ENCODE measurements around the gene HAS3.
A peak's percentile ranks its signal among the peaks of the same experiment; 100 is the strongest.
"Not testable (repeated sequence)": the region's sequence is repeated elsewhere in the genome, so short reads cannot be mapped to it uniquely, and the experiment has no call there.

The HAS3 gene, protein sequence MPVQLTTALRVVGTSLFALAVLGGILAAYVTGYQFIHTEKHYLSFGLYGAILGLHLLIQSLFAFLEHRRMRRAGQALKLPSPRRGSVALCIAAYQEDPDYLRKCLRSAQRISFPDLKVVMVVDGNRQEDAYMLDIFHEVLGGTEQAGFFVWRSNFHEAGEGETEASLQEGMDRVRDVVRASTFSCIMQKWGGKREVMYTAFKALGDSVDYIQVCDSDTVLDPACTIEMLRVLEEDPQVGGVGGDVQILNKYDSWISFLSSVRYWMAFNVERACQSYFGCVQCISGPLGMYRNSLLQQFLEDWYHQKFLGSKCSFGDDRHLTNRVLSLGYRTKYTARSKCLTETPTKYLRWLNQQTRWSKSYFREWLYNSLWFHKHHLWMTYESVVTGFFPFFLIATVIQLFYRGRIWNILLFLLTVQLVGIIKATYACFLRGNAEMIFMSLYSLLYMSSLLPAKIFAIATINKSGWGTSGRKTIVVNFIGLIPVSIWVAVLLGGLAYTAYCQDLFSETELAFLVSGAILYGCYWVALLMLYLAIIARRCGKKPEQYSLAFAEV
- total RNA-seq: 3.6 reads per million, percentile 14 among the genes with 10 or more reads in this experiment

DNA sequence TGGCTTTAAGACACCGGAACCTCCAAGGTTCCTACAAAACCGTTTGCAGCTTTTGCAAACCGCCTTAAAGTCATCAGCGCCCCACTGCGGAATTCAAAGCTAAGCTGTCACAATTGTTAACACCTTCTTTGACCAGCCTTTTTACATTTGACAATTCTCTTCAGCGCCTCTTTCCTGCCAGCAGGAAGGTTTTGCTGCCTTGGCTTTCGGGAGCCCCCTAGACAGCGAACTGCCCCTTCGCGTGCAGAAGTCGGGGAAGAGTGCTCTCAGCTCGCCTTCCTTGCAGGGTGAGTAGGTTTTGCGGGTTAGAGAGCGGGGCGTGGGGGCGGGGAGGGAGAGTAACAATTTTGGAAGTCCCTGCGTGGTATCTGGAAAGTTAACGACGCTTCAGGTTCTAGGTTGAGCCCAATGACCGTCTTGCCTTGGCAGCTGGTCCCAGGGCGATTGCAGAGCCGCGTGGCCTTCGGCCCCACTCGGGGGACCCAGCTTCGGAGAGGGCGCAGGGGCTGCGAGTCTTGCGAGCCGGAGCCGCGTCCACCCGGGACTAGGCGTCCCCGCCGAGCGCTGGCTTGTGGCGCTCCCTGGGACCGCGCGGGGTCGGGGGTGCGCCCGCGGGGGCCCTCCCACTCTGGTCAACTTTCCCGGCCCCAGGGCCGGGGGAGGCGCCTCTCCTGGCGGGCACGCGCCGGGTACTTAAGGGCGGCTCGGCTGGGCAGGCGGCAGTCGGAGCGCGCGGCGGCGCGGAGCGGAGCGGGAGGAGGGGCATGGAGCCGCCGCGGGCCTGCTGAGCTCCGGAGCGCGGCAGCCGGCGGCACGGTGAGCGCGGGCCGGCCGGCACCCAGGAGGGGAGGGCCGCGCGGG lies at the start of gene HAS3:
TSS of gene HAS3 (plus strand) at position 153 of the 861 bp plus-strand sequence. CDS start 3,743 bp downstream, outside the sequence.
- DNase-seq: no peak

DNA sequence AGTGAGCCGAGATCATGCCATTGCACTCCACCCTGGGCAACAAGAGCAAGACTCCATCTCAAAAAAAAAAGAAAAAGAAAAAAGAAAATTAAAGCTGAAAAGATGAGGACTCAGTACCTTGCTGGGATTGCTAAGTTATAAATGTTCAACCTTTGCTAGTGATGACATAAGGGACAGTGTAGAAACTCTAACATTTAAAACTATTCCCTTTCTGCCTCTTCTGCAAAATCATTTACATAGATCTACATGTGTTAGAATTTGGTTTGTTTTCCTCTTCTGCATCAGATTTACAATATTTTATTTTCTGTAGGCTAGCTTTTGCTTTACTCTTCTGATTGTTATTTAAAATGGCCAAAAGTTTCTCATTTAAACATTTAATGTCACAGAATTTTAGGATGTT lies 49.5 kb upstream of the HAS3 start:
- DNase-seq: no peak

DNA sequence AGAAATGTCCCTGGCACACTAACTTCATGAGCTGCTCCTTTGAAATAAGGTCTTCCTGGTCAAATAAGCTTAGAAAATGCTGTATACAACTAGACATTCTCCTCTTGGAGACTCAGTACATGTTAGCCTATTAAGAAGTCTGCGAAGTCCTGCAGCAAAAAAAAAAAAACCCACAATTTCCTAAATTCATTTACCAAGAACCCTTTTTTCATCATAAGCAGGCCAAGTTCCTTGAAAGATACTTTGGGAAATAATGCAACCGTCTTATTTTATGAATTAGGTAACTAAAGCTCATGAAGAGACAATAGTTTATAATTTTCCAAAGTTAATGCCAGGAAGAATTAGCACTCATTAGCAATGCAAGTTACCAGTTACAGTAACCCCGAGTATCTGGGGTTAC lies 49.0 kb upstream of the HAS3 start:
- no peak for DNase-seq

DNA sequence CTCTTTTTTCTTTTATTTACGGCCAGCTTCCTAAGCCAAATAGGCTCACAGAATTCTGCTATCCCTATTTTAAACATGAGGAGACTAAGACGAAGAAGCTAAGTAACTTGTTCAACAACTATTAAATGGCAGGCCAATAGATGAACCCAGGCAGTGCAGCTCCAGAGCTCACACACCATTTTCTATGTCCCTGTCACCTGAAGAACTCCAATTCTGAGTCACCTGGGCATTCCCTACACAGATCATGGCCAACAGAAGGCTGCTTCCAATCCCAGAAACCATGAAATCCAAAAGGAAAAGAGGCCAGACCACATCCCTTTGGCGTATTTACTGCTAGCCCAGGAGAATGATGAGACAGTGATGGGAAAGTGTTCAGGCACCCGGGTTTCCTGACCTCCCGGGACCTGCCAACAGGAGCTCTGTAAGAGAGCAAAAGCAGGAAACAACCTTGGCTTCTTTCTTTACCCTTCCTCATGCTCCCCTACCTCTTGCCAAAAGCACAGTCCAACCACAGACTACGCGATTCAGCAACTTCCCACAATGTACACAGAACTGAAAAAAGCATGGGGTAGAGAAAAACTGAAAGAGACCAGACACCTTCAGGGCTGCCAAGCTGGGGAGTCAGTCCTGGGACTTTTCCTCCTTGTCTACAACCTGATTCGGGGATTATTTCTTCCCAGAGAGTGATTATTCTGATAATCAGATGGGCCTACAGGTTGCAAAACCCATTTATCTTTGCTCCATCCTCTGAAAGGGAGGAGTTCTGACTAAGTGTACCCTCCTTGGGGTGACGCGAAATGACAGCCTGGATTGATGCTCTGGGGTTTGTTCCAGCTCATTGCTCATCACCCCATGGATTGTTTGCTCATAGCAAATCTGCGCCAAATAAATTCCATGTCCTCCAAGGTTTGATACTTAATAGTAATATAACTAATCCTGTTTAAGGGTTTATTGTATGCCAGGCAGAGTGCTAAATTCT lies 47.8 kb upstream of the HAS3 start:
- DNase-seq: no peak

DNA sequence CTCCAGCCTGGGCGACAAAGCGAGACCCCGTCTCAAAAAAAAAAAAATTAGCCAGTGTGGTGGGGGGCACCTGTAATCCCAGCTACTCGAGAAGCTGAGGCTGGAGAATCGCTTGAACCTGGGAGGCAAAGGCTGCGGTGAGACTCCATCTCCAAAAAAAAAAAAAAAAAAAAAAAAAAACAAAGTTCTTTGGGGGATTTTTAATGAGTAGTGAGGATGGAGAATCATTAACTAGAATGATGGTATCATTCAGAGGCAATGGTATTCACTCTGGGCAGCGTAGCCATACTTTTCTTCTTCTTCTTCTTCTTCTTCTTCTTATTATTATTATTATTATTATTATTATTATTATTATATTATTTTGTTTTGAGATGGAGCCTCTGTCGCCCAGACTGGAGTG lies 42.0 kb upstream of the HAS3 start:
- DNase-seq: not testable (repeated sequence)

DNA sequence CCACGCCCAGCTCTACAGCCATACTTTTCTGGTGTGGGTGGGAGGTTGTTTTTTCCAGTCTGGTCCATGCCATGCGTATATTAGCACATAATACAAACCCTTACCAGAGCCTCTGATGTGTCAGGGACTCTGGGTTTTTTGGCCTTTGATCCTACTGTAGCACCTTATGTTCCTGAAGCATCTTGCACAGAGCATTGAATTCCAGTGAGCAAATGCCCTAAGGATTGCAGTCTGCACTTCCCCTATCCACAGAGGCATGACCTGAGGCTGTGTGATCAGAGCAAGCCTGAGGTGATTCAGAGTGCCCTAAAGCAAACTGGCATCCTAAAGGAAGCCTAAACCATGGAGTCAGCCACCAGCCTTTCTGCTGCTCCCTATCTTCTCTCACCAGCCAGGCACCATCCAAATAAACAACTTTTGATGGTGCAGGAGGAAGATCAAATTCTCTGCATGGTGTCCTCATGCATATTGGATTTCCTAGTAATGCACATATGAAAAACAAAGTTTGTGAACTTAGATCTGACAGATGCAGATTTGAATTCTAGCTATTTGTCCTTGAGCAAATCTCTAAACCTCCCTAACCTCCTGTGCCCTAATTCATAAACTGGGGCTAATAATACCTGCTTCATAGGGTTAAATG lies 41.2 kb upstream of the HAS3 start:
- DNase-seq: no peak

DNA sequence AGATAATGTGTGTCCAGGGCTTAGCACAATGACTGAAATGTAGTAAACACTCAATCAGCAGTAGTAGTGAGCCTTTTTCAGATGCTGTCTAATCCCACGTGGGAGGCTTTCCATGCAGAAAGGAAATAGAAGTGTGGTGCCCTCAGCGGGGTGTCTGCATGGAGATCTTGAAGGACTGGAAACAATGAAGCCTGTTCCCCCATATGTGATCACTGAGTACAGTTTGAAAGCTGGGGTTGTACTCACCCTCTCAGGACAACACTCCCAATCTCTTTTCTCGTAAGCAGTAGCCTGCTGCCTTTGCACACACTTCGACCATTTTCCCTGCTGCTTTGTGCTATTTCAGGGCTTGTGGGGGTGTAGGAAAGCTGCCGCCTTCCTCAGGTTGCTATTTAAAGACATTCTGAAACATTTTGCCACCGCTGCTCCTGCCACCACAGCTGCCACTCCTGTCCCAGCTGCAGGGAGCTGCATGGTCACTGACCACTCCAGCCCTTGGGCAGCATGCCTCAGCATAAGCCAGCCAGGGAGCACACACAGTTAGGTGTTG lies 40.6 kb upstream of the HAS3 start:
- DNase-seq: no peak

DNA sequence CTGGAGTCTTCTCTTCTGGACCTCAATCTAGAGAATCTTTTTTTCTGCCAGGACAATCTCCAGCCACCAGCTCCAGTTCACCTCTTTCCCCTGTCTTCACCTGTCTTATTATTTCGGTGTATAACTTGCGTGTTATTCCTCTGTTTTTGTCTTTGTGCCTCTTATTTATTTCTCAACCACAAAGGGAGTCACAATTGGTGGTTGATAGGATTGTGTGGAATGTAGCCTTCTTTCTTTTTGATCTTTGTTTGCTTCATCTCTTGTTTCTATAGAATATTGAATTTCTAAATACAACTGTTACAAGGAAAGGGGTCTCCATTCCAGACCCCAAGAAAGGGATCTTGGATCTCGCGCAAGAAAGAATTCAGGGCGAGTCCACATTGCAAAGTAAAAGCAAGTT lies 35.9 kb upstream of the HAS3 start:
- DNase-seq: no peak

DNA sequence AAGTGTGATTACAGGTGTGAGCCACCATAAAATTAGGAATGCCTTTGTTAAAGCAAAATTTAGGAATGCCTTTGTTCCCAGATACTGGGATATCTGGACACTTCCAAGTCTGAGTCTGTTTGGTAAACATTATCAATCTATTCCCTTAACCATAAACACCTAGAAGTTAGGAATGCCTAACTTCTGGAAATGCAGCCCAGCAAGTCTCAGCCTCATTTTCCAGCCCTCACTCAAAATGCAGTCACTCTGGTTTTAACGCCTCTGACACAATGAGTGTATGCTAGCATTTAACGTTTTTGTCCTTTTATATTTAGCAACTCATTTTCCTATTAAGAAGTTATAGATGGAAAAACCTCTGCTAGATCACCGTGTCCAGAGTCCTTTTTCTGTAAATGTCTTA lies 34.4 kb upstream of the HAS3 start:
- DNase-seq: no peak

DNA sequence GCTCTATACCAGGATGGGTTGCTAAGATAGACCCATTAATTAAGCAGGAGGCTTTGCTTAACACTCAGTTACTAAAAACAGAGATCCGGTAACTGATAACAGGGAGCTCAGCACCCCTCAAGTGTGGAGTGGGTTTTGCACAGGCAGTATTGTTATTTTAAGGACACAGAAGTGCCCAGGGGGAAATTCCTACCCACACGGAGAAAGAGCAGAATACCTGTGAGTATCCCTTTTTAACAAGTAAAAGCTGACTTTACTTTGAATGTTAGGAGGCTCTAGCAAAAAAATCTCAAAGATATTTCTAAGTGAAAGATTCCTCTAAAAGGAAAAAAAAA lies 32.8 kb upstream of the HAS3 start:
- DNase-seq: no peak

DNA sequence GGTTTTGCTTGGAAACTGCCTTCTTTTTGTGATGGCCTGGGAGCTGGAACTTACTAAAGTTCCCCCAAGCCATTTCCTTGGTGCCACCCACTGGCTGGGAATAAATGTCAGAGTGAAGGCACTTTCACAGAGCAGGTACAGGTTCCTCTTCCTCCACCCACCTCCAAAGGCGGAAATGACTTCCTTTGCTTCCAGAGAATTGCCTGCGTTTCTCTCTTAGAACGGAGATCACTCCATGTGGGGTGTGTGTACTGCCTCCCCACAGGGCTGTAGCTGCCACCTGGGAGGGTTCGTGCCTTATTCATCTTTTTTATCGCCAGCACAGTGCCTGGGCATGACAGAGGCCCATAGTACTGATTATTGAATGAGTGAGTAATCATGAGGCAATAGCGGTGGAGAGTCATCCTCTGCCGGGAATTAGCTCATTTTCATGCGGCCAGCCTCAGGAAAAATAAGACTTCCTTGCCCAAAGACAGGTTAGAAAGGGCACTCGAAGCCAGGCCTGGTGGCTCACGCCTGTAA lies 32.2 kb upstream of the HAS3 start:
- DNase-seq: no peak

DNA sequence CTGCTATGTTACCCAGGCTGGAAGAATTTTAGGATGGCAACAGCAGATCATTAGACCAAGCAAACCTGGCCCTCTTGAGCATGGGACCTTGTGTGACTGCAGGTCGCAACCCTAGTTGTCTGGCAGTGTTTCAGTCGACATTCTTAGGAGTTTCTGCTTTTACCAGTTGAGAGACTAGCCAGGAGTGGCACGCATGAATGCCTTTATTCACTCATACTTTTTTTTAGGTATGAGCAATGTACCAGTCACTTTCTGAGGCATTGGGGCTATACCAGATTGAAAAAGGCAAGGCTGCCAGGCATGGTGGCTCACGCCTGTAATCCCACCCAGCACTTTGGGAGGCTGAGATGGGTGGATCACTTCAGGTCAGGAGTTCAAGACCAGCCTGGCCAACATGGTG lies 28.2 kb upstream of the HAS3 start:
- no peak for DNase-seq

DNA sequence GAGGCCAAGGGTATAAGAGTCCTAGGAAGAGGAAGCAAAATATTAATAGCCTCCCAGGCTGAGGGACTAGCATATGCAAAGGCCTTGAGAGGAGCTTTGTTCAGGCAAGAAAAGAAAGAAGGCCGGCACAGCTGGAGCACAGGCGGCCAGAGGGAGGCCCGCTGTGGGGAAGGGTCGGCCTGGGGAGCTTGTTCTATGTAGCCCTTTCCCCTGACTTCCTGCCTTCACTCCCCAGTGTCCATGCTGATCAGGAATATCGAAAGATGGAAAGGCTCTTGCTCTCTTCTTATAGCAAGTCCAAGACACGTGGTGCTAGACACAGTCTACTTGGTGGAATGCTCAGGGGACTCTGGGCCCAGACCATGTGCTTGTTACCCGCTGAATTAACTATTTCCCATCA lies 27.4 kb upstream of the HAS3 start:
- no peak for DNase-seq

DNA sequence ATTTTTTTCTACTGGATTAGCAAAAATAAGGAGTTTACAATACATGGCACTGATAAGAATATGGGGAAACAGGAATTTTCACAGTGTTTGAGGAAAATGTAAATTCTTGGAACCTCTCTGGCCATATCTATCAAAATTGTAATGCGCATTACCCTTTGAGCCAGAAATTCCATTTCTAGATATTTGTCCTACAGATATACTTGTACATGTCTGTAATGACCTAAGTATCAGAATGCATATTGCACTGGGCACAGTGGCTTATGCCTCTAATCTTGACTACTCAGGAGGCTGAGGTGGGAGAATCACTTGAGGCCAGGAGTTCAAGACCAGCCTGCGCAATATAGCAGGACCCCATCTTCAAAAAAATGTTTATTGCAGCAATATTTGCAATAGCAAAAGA lies 25.8 kb upstream of the HAS3 start:
- DNase-seq: no peak

DNA sequence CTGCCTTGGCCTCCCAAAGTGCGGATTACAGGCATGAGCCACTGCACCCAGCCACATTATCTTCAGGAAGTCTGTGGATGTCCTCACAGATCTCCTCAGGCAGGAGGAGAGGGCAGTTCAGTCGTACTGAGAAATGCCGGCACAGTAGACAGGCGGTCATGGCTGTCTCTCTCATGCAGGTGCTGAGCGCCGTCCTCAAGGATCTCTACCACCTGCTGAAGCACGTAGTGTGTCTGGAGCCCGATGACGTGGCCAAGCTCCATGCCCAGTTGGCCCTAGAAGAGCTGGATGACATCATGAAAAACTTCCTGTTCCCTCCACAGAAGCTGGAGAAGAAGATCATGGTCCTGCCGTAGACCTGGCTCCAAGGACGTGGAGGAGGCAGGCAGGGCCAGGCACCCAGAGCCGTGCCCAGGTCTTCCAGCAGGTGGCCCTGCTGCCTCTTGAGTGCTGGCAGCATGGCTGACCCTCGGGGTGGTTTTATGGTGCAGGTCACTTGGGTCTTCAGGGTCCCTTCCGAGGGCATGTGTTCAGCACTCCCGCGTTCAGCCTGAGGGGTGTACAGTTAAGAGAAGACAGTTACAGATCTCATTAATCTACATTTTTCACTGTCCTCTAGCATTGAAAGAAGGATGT lies 22.0 kb upstream of the HAS3 start:
- DNase-seq: no peak

DNA sequence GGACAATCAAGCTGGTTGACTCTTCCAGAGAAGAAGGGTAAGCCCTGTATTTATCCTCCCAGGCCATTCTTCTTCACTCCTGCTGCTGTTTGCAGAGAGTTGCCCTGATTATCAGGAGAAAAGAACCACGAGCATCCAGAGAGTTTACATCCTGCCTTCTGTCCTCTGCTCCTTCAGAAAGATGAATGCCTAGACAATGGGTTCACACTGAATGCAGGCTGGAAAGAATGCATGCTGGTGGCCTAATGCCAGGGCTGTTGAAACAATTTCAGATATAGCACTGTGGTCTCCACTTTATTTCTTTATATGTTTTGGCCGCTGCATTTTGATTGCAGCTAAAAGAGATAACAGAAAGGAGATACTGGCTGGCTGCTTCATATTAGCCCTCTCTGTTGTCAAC lies 21.2 kb upstream of the HAS3 start:
- no peak for DNase-seq

DNA sequence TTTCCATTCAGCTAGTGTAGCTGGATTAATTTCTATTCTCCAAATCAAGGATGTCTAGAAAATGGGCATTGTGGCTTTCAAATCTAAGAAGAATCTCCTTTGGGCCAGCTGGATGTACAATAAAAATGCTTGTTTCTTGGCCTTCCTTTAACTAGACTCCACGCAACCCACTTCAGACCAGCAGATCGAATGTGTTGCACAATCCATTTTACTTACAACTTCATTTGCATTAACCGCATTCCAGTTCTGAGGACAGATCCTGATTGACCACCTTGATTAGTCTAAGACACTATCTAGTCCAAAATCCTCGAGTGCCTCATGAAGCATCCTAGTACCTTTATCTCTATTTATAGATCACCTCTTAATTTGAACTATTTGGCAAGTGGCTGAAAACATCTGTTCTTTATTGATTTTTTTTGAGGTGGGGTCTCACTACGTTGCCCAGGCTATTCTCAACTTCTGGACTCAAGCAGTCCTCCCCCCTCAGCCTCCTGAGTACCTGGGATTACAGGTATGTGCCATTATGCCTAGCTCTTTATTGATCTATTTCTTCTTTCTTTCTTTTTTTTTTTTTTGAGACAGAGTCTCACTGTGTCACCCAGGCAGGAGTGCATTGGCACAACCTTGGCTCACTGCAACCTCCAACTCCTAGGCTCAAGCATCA lies 20.3 kb upstream of the HAS3 start:
- no peak for DNase-seq

DNA sequence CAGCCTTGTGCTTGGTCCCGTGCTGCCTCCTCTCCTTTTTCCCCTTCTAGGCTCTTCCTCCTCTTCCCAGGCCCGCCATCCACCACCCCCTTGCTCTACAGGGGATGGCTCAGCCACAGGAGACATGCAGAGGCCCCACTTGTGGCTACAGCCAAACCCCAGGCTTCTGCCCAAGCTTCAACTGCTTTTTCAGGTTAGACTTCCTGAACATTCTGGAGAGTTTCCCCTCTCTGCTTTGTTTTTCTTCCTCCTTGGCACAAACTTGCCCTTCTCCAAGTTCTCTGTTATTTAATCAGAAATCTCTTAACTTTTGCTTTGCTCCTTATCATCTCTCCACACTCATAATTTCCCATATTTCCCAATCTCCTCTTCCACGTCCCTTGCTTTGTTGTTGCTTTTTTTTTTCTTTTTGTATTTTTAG lies 18.3 kb upstream of the HAS3 start:
- no peak for DNase-seq

DNA sequence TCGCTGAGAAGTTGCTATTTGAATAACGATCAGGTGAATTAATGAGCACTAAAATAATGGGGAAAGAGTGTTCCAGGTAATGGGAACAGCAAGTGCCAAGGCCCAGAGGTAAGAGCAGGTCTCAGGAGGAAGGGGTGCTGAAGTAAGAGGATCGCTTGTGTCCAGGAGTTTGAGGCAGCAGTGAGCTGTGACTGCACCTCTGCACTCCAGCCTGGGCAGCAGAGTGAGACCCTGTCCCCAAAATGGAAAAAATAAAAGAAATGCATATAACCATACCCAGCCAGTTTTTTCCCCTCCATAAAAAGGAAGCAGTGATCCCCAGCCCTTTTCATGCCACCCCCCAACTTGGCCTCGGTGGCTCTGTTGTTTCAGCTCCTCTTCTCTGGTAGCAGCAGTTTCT lies 16.8 kb upstream of the HAS3 start:
- DNase-seq: no peak
